HG02571 (cell line): ENCODE results near the gene NAV2.

Source experiments
- ATAC-seq: cut with Tn5 transposase; IDR thresholded peaks from one replicate; pipeline ENCODE4 v1.9.1; 2021; ENCODE audit warnings: mild to moderate bottlenecking, moderate library complexity; ENCODE audit not compliant: unreplicated experiment

The NAV2 gene

DNA sequence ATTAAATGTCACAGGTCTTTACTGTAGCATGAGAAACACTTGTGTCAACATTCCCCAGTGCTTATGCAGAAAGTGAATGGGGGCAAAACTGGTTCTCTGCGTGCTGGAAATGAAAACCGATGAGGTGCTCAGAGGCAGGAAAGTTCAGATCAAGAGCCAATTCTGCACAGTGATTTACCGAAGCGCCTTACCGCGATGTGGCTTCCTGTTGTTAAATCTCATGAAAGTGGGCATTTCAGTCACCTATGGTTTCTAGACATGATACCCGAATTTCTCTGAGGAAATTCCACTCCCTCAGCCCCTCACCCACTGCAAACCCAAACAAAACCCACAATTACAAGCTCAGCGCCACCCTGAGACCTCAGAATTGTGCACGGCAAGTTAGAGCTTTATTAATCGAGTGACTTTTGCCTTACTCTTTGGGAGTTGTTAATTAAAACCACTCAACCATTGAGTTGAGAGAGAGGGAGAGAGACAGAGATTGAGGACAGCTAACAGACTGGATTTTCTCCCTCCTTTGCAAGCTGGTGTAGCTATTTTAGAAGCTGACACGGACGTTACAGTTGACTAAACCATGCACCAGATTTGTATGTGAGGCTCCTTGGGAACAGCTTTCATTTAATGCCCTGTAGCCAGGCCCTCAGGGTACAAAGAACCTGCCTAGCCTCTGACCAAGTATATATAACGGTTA lies 251.2 kb downstream of the NAV2 start:
- no peak for ATAC-seq

DNA sequence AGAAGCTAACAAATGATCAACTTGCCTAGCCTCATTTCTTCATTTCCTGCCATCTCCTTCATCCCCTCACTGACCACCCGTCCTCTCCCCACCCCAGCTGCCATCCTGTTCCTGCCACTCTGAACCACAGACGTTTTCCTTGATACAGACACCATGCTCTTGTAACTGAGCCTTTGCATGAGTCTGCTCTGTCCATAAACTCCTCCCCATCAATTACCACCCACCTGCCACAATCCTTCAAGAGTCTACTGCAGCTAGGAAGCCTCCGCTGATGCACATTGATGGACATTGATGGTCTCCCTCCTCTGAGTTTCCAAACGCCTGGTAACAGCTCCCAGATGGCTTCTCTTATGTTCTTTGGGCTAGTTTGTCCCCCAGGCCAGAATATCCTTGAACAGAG lies 253.8 kb downstream of the NAV2 start:
- ATAC-seq: no peak

DNA sequence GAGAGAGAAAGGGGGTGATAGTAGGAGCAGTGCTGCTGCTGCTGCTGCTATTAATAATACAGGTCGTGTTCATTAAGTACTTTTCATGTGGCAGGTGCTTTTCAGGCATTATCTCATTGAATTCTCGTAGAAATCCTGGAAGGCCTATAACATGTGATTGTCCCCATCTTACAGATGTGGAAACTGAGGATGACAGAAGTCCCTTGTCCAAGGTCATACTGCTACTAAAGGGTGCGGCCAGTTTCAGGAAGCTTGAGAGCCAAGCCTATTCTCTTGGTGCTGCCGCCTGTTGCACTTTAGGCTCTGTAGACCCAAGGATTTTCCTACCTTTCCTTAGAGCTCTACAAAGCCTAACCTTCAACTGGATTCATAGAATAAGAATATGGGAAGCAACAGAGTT lies 254.3 kb downstream of the NAV2 start:
- ATAC-seq: no peak

DNA sequence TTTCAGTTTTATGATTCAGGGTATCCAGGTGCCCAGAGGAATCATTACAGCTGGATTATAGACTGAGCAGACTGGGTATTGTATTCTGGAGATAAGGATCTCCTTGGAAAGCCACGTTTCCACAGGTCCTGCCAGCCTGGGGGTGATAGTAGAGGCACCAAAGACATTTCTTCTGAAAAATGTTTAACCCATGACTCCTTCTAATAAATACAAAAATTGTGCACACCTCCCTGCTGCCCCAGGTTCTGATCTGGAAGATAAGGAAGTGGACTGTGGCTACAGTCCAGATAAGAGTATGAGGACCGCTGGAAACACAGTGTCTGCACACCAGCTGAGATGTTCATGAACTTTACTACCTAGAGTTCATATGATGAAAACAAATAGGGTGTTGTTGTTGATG lies 255.2 kb downstream of the NAV2 start:
- ATAC-seq: no peak

DNA sequence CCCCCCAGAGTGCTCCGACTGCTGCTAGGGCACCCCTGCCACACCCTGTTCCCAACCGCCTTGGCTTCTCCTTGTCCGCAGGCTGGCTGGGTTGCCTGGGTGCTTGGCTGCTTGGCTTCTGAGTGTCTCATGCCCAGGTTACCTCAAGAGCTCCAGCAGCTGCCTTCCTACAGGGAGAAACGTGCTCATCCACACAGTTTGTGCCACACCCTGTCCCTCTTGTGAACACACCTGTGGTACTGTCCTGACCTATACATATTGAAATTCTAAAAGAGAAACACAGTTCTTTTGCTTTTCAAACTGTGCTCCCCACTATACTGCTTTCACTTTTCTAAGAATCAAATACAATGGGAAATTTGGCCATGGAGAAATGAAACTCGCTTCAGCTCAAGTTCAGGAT lies 256.2 kb downstream of the NAV2 start:
- ATAC-seq: no peak

DNA sequence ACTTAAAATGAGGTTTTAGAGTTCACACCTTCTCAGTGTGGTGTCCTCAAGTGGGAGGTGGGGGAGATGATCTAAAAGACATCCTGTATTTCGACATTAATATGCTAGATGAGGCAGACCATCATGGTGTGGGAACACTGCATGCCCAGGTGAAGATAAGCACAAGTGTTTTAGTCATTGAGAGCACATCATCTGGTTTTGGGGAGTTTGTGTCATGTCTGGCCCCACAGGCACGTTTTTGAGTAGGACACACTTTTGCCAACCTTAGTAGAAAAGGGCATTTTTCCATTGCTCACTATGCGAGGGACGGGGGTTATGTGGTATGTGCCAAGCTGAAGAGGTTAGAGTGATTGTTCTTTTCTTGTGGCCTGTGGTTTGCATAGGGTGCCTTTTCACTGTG lies 258.3 kb downstream of the NAV2 start:
- ATAC-seq: no peak

DNA sequence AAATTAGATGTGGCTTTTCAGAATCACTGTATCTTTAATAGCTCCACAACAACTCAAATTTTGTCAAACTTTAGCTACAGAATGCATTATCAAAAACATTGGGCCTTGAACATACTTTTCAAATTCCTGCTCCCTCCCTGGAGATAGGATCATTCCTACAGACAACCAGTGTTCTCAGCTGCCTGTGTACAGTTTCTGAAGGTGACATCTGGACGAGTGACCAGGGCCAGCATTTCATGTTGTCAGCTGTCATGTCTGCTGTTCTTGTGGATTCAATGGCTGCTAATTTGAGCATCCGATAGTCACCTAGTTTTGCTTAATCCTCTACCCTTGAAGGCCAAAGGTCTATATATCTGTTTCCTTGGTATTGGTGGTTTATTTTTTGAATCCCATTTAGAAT lies 259.5 kb downstream of the NAV2 start:
- no peak for ATAC-seq

DNA sequence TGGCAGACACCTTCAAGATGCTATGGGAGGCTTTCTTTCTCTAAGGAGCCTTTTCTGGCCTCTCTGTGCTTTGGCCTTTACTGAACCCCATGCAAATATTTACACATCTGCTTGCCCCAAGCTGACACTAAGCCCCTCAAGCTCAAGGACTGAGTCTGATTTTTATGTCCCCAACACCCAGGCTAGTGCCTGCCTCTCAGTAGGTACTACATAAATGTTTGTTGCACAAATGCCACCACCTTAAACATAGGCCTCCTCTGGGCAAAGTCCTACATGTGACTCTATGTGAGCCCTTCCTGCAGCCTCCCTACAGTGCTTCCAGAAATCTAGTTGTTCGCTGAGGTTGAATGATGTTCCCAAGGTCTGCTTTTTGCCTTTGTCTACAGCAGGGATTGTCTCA lies 260.0 kb downstream of the NAV2 start:
- no peak for ATAC-seq

DNA sequence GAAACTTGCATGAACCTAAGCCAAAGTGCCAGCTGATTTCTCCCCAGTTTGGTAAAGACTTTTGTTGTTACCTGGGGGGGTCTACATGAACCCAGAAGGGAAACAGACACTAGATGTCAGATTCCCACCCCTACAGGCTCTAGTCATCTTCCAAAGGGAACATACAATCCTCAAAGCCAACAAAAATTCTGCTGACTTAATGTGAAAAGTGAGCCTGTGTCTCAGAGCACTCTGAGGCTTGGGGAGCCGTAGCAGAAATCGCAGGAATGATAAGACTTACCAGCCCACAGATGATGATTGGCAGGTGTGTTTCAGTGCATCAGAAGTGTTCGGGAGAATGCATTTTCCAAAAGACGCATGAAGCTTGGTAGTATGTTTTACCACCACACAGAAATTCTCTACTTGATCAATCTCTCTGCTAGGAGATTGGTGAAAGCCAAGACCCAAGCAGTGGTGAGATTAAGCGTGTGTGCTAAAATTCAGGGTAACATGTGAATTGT lies 260.5 kb downstream of the NAV2 start:
- no peak for ATAC-seq

DNA sequence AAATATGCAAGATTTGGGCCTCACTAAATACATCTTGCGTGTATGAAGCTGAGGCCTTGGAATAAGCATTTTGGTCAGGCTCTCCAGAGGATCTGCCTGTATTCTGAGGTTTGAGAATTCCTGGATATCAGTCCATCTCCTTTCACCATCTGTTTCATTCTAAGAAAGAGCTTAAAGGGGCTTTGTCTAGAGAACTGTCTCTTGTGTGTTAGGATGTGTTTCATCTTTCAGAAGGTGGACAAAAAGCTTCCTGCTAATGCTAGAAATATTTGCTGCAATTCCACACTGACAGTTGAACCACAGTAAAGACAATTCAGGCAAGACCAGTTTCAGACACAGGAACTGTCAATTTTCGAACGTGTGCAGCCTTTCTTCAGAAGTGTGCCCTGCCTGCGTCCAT lies 262.2 kb downstream of the NAV2 start:
- no peak for ATAC-seq

DNA sequence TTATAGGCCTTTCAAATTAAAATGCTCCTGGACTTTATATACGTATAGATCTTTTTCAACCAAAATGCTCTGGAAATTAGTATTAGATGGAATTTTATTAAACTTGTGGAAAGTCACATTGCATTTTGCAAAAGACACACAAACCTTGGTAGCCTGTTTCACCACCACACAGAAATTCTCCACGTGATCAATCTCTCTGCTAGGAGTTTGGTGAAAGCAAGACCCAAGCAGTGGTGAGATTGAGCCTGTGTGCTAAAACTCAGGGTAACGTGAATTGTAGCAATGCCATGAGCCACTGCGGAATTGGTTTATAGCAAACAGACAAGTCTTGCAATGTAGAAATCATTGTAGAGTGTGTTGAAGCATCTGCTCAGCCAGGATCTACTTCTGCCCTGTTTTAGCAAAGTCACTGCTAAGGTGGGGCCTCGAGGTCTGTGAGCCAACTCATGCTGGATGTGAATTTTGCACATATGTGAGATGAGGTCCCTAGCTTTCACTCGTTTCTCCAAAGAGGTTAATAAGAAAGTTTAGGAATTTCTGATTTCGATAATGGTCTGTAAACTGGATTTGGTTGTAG lies 262.9 kb downstream of the NAV2 start:
- ATAC-seq: no peak

DNA sequence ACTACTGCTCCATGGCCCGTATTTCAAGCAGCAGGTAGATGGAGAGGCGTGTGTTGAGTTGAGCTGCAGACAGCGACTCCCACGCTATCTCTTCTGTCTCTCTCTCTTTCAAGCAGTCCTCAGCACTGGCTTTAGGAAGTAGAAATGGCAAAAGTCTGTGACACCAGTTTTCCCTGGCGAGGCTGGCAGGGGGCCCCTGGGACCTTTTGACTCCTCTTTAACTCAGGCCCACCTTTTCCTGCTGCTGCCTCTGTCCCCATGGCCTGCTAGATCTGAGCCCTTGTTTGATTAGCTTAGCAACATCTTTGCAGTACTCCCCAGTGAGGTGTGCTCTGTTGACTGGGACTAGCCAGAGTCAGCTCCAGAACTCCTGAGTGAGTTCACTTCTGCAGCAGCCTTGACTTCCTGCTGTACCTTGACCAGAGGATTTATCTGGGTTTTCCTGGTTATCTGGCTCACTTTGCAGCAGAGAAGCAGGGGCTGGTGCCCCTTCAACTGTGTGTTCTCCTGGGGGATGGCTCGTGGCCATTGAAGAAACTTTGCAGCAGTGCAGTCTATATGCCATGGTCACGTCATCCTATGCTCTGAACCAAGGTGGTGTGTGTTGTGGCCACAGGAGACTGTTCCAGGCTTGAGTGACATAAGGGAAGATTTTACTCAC lies 263.8 kb downstream of the NAV2 start:
- ATAC-seq: no peak

DNA sequence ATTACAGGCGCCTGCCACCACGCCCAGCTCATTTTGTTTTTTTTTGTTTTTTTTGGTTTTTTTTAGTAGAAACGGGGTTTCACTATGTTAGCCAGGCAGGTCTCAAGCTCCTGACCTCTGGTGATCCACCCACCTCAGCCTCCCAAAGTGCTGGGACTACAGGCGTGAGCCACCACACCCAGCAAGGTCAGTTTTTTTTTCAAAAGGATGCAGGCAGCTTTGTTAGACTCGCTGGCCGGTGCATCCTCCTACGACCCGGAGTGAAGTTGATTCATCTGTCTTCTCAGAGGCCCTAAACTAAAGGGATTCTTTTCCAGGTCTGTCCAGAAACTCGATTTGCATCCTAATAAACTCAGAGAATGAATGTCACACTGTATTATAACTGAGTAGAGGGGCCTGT lies 265.3 kb downstream of the NAV2 start:
- ATAC-seq: no peak

DNA sequence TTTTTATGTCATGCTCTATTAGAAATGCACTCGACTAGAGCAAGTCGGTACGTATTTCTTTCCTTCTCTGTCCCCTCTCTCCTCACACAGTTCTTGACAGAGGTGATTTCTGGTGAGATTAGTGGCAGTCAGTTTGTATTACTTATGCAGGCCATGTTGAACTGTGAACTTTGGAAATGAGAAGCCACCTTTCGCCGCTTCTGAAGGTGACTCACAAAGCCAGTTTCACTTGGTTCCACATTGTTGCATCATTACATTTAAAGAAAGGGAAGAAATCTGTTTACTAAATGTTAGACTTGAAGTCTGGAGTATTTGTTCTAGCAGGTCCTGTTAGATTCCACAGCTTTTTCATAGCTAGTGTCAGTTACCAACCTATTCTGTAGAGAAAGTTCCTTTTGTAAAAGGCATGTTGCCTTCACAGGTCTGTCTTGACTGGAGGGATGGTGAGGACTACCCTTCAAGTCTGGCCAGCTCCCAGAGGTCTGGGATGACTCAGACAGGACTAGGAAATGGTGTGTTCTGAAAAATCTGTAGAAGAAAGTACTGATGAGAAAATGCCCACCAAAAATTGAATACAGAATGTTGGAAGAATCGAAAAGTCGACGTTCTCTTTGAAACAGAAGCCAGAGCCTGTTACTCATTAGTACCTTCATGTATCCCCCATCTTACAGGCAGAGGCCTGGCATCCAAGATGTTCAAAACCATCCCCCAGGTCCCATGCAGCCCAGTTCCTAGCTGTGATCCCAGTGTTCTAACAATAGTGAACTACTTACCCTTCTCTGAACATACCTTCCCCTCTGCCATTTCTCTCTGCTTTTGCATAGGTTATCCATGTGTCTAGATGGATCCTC lies 266.3 kb downstream of the NAV2 start:
- peak; percentile 72 for ATAC-seq

DNA sequence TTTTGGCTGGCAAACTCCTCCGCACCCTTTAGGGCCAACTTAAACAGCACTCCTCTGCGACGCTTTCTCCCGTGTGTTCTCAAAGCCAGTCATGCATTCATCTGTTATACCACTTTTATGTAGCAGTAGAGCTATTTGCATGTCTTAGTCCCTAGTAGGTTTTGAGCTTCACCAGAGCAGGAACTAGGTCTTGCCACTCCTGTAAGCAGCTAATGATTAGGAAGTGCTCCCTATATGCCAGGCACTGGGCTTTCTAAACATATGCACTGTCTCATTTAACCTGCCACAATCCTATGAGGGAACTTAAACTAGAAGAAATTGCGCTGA lies 266.8 kb downstream of the NAV2 start:
- ATAC-seq: peak; percentile 69

DNA sequence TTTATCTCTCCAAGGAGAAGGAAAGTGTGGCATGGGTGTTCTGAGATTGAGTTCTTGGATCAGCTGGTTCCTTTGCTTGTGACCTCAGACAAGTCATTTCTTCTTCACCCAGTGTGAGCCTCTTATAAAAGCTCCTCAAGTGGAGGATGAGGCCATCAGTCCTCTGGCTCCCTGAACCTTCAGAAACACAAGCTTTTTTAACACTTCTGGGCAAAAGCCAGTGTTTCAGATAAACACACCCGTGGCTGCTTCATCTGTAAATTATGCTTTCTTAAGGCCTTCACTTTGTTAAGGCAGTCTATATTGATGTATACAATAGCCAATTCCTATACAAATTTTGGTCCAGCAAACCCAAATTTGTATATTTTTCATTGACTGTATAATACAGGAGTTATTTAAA lies 267.8 kb downstream of the NAV2 start:
- no peak for ATAC-seq

DNA sequence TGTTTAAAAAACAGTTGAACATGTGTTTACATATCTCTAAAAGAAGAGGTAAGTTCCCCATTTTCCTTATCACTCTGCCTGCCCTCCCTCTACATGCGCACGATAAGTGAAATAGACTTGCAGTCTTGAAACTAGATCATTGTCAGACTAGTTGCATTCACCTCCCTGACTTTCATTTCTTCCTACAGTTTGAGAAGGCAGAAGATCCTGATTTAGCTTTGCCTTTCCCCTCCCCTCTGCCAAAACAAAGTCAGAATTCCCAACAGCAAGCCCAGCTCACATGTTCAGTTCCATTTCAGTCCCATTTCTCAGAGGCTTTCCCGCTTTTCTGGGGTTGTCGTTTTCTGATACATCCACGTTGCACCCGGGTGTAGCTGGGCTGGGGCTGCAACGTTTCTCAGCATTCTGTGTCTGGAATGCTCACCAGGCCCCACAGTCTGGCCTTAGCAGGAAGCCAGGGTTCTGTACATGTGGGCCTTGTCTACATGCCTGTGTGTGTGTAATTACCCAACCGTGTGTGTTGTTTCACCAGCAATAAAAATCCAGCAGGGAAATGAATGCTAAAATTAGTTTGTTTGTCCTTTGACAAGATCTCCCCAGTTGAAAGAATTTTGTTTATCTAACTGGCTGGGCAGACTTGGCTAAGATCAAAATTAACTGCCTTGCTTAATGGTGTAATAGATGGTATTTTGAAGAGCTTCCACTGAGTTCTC lies 268.5 kb downstream of the NAV2 start:
- ATAC-seq: no peak

DNA sequence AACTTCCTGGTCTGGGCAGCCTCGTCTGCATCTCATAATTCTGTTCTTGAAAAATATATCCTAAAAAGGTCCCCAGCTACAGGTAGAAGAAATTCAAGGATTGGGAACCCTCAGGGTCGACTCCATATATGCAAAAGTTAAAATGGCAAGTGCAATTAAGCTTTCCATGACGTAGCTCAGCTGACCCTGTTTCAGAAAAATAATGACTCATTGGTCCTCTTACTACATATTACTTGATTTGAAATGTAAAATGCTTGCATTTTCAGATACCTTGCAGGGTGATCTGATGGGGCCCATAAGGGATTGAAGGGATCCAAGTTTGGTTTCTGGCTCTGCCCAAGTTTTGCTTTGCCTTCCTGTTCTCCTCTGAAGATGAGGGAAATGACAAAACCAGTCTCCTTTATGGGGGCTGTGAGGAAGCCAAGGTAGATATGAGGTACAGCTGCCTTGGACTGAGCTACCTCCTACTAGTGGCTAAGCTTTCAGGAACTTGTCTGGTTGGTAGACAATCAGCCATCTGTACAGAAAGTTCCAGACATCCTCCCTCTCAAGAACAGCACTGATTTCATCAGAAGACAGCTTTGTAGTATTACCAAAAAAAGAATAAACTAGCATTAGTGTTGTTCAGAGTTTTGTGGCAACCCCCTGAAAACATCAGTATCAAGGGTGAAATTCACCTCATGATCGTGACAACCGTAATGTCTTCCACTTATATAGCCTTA lies 270.3 kb downstream of the NAV2 start:
- no peak for ATAC-seq

DNA sequence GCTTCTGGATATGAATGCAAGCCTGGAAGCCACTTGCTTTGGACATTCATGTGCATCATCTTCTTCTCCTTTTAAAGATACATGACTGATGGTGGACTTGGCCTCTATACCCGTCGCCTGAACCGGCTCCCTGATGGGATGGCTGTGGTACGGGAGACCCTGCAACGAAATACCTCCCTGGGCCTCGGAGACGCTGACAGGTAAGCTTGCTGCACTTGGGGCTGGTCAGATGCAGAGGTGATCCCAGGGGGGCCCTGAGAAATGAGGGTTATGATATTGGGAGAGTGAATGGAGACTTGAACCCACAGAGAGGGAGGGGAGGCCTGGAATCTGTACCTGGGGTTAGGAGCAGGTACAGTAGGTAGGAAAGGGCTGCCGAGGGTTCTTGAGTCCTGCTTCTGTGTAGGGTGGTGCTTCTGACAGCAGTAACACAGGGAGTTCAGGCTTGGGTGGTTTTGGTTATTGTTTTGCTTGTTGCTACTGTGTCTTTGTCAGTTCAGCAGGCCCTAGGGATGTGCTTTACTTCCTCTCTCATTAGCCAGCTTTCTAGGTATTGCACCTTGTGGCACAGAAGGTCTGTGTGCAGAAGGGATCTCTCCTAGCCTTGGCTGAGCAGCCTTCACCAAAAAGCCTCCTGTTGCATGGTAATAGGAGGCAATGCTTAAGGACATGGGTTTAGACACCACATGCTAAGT lies 271.6 kb downstream of the NAV2 start:
- no peak for ATAC-seq

DNA sequence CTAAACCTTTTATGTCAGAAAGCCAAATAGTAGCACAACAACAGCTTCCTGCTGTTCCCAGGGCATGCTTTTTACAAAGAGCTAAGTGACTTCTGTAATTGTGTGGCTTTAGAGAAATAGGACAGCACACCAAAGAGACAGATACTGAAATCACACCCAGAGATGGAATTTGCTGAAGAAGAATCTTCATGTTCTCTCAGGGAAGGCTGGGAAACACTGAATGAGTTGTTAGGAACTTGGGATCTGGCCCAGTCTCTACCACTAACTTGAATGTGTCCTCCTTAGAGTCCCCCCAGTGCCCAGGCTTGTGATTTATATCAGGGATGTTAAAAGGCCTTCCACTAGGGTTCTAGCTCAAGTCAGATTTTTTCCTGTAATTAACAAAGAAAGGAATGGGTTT lies 272.5 kb downstream of the NAV2 start:
- no peak for ATAC-seq
